Keratinocyte (primary cell): ENCODE data around the gene GSTM4. TPM values are rescaled to one million over a fixed set of nuclear protein-coding genes. Genes with fewer than 3 reads are reported as not detected.

Source experiments
- DNase-seq: peaks from one replicate; pipeline ENCODE4 v3.0.0-alpha.2; 2011; ENCODE audit warnings: low read depth, missing footprints, low spot score
- FAIRE-seq: peaks from 2 replicates; lab custom pipeline; 2011; peaks lifted over from hg19 to GRCh38; lab: Jason Lieb, UNC
- H2AFZ ChIP-seq: 2 replicates; pipeline ENCODE4 v1.6.0; 2012; ENCODE audit warnings: low read length, control low read depth, inconsistent platforms; ENCODE audit not compliant: control insufficient read depth
- H3K27ac ChIP-seq: 2 replicates; pipeline ENCODE4 v1.5.1; 2011; ENCODE audit warnings: low read length; ENCODE audit not compliant: control insufficient read depth, insufficient read depth
- H3K27me3 ChIP-seq: 3 replicates; pipeline ENCODE4 v1.6.0; 2011; ENCODE audit warnings: low read length; ENCODE audit not compliant: control insufficient read depth, insufficient read depth; ENCODE audit errors: extremely low read depth
- H3K36me3 ChIP-seq, 2 experiments: 2 replicates in 1 of 2; 3 replicates in 1 of 2; pipeline ENCODE4 v1.5.1; 2011; ENCODE audit warnings: low read length in 2 of 2, mild to moderate bottlenecking in 1 of 2; ENCODE audit not compliant: control insufficient read depth in 2 of 2, insufficient read depth in 2 of 2; ENCODE audit errors: extremely low read depth in 1 of 2
- H3K4me1 ChIP-seq: 3 replicates; pipeline ENCODE4 v1.5.1; 2011; ENCODE audit warnings: low read length; ENCODE audit not compliant: control insufficient read depth, insufficient read depth; ENCODE audit errors: extremely low read depth
- H3K4me2 ChIP-seq: 3 replicates; pipeline ENCODE4 v1.6.0; 2011; ENCODE audit warnings: low read depth, low read length; ENCODE audit not compliant: control insufficient read depth, insufficient read depth; ENCODE audit errors: extremely low read depth
- H3K4me3 ChIP-seq, 3 experiments: fragments of 200-600 bp in 1 of 3; sonication (generic) in 1 of 3; 2 replicates in 2 of 3; 3 replicates in 1 of 3; pipeline ENCODE4 v1.5.1; 2011 to 2016; ENCODE audit warnings: low read length in 3 of 3, mild to moderate bottlenecking in 3 of 3, control low read depth in 2 of 3, inconsistent platforms in 1 of 3, low read depth in 1 of 3, mixed read lengths in 1 of 3, mixed run types in 1 of 3, moderate library complexity in 1 of 3; ENCODE audit not compliant: control insufficient read depth in 2 of 3, insufficient read depth in 2 of 3; ENCODE audit errors: extremely low read depth in 1 of 3
- H3K79me2 ChIP-seq: 2 replicates; pipeline ENCODE4 v1.6.0; 2012; ENCODE audit warnings: low read length; ENCODE audit not compliant: control insufficient read depth, insufficient read depth
- H3K9ac ChIP-seq: 3 replicates; pipeline ENCODE4 v1.6.0; 2011; ENCODE audit warnings: low read length; ENCODE audit not compliant: control insufficient read depth, insufficient read depth; ENCODE audit errors: extremely low read depth
- H3K9me1 ChIP-seq: 3 replicates; pipeline ENCODE4 v1.6.0; 2011; ENCODE audit warnings: low read length; ENCODE audit not compliant: control insufficient read depth, insufficient read depth; ENCODE audit errors: extremely low read depth
- H3K9me3 ChIP-seq: 2 replicates; pipeline ENCODE4 v1.5.1; 2012; ENCODE audit warnings: low read depth, low read length; ENCODE audit not compliant: control insufficient read depth
- H4K20me1 ChIP-seq: 3 replicates; pipeline ENCODE4 v1.6.0; 2011; ENCODE audit warnings: low read length; ENCODE audit not compliant: control insufficient read depth, insufficient read depth; ENCODE audit errors: extremely low read depth
- CTCF ChIP-seq, 3 experiments: IDR thresholded peaks in 1 of 3; conservative IDR thresholded peaks in 1 of 3; optimal IDR thresholded peaks in 1 of 3; 2 replicates in 2 of 3; 3 replicates in 1 of 3; pipeline versions ENCODE3 to v1.5.1; 2011; ENCODE audit warnings: low read length in 3 of 3, mild to moderate bottlenecking in 3 of 3, moderate library complexity in 2 of 3, control low read depth in 1 of 3, inconsistent platforms in 1 of 3; ENCODE audit not compliant: insufficient read depth in 2 of 3; ENCODE audit errors: extremely low read depth in 1 of 3
- EZH2 ChIP-seq: IDR thresholded peaks from one replicate; pipeline ENCODE4 v1.6.1; 2012; ENCODE audit warnings: inconsistent platforms, mild to moderate bottlenecking, low read length, moderate library complexity
- dilution Hi-C: fragments of 300-500 bp; cut with MboI; formaldehyde crosslinking; loops from one replicate; pipeline ENCODE4 v1.7.0; 2020; ENCODE audit warnings: low sequenced_read_pairs; ENCODE audit not compliant: extremely low pct_ligation_motif_present
- polyA plus RNA-seq, 5 experiments: library from polyadenylated mRNA; depleted of rRNA in 3 of 5; stranded (reverse) in 3 of 5; stranded (forward) in 1 of 5; unstranded in 1 of 5; fragments of >200 nt; gene quantifications; 1 replicate in 1 of 5; 2 replicates in 3 of 5; 3 replicates in 1 of 5; pipeline versions ENCODE4 v1.2.1 to v1.2.3, GENCODE V29; 2011 to 2012; ENCODE audit warnings: missing spikeins in 2 of 5, low read depth in 1 of 5, low replicate concordance in 1 of 5

Gene GSTM4
- polyA plus RNA-seq, 1 donor (not counting 4 experiments of a cell fraction or from before 2014, with no cell fraction given): 15.9 TPM

GRCh38 chr1:109636201-109636952 lies 19.5 kb upstream of the GSTM4 start:
- no peaks in the 10 kb centered on the region for H3K9me1 ChIP-seq
- H3K9ac ChIP-seq: no peak overlapping the region
- dilution Hi-C loops: no loop called here
- H3K4me1 ChIP-seq: no peaks in the 10 kb centered on the region
- TF ChIP-seq CTCF (optimal IDR thresholded peaks at IDR 0.05 in 1 of 3, IDR thresholded peaks at IDR 0.05 in 1 of 3, conservative IDR thresholded peaks at IDR 0.05 in 1 of 3; ENCODE audit: extremely low read depth in 1 of 3, insufficient read depth in 2 of 3, low read length in 3 of 3) (no peak), EZH2 (no peak)
- no peaks in the 10 kb centered on the region for H3K9me3 ChIP-seq
- H3K27ac ChIP-seq: no peak overlapping the region
- H3K36me3 ChIP-seq: peaks cover 0 to 6% of the 10 kb centered on the region in 2 experiments
- no peaks in the 10 kb centered on the region for H3K27me3 ChIP-seq
- DNase-seq (no peak), FAIRE-seq (peak; percentile 32)
- no peaks in the 10 kb centered on the region for H4K20me1 ChIP-seq
- H3K4me2 ChIP-seq: no peak overlapping the region
- no peak overlapping the region for H3K4me3 ChIP-seq
- H2AFZ ChIP-seq: no peak overlapping the region
- H3K79me2 ChIP-seq: no peaks in the 10 kb centered on the region

GRCh38 chr1:109637446-109637845 lies 18.5 kb upstream of the GSTM4 start:
- Histone ChIP-seq H3K27me3 (no peaks in the 10 kb centered on the region), H4K20me1 (no peaks in the 10 kb centered on the region), H3K4me3 (no peak overlapping the region), H3K79me2 (no peaks in the 10 kb centered on the region), H3K9me3 (no peaks in the 10 kb centered on the region), H3K9me1 (no peaks in the 10 kb centered on the region), H2AFZ (no peak overlapping the region), H3K27ac (no peak overlapping the region), H3K9ac (no peak overlapping the region), H3K4me2 (no peak overlapping the region), H3K4me1 (no peaks in the 10 kb centered on the region), H3K36me3 (no peaks in the 10 kb centered on the region)
- no peak for DNase-seq
- FAIRE-seq: no peak
- dilution Hi-C loops: no loop called here
- no peak for TF ChIP-seq CTCF (optimal IDR thresholded peaks at IDR 0.05 in 1 of 3, IDR thresholded peaks at IDR 0.05 in 1 of 3, conservative IDR thresholded peaks at IDR 0.05 in 1 of 3; ENCODE audit: extremely low read depth in 1 of 3, insufficient read depth in 2 of 3, low read length in 3 of 3)
- TF ChIP-seq EZH2: no peak
